PC-9 (cell line): Measurements from ENCODE around the gene HIPK1.

ENCODE experiments used
- EZH2 ChIP-seq: fragments of 200-600 bp; sonication (generic); IDR thresholded peaks from 2 replicates; pipeline ENCODE4 v1.8.0; 2017; ENCODE audit warnings: antibody characterized with exemption, low read depth
- TF ChIP-seq, protein P1 (sequence below): fragments of 200-600 bp; sonication (generic); conservative IDR thresholded peaks from 2 replicates; pipeline ENCODE4 v1.6.1; 2017; ENCODE audit warnings: mixed run types, antibody characterized with exemption, mild to moderate bottlenecking, moderate library complexity

DNA sequence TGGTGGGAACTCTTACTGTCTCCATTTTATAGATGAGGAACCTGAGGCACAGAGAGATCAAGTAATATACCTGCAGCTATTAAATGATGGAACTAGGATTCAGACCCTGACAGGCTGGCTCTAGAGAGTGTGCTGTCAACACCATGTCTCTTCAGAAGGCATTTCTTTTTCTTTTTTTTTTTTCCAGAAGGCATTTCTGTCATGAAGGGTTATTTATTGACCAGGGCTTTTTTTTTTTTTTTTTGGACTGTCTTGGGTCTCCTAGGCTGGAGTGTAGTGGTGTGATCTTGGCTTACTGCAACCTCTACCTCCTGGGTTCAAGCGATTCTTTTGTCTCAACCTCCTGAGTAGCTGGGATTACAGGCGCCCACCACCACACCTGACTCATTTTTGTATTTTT lies 22.6 kb downstream of the HIPK1 start:
- TF ChIP-seq, protein P1, sequence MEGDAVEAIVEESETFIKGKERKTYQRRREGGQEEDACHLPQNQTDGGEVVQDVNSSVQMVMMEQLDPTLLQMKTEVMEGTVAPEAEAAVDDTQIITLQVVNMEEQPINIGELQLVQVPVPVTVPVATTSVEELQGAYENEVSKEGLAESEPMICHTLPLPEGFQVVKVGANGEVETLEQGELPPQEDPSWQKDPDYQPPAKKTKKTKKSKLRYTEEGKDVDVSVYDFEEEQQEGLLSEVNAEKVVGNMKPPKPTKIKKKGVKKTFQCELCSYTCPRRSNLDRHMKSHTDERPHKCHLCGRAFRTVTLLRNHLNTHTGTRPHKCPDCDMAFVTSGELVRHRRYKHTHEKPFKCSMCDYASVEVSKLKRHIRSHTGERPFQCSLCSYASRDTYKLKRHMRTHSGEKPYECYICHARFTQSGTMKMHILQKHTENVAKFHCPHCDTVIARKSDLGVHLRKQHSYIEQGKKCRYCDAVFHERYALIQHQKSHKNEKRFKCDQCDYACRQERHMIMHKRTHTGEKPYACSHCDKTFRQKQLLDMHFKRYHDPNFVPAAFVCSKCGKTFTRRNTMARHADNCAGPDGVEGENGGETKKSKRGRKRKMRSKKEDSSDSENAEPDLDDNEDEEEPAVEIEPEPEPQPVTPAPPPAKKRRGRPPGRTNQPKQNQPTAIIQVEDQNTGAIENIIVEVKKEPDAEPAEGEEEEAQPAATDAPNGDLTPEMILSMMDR, result no peak
- TF ChIP-seq EZH2, result no peak
